ENCODE measurements around the gene MRPL55. TPM values are rescaled to one million over a fixed set of nuclear protein-coding genes. Genes with fewer than 3 reads are reported as not detected.
A peak's percentile ranks its signal among the peaks of the same experiment; 100 is the strongest.

Gene MRPL55
- total and polyA plus RNA-seq, 8 donors: 35.4 to 45.3 (median 40.7) TPM

DNA sequence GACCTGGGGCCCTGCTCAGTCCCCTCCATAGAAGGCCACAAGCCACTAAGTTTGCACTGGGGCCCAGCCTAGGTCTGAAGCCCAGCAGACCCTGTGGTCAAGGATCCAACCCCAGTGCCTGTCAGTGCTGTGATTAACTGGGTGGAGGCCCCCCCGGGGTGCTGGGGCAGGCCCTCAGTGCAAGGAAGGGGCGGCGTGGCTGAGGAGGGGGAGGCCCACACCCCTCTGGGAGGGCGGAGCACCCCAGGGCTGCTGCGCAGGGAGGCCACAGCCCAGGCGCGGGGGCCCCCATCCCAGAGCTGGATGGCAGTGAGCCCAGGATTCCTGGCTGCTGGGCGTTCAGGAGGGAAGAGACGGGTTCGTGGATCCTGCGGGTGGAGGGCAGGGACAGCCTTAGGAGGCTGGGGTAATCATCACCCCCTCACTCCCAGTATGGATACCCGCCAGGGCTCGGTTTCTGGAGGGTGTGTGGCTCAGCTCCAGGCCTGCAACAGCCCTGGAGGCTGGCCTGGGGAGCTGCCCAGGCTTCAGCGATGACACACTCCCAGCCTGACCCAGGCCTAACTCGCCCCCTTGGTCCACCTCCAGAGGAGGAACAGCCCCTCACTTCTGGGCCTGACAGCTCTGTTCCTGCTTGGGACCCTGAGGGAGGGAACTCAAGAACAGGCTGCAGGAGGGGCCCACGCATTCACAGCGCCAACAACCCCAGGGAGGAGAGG, 41.5 kb upstream of the MRPL55 start:
- no peaks in the 10 kb centered on the region for H3K27me3 ChIP-seq
- ATAC-seq (peak; percentile 45), DNase-seq (peak; percentile 59 to 93 (median 78))
- intact Hi-C loops (cut with DNase I): no loop called here
- no peaks in the 10 kb centered on the region for H3K9me3 ChIP-seq
- H3K4me1 ChIP-seq: peaks cover 6 to 54% of the 10 kb centered on the region in 2 donors
- peak overlapping the region in 1 of 2 donors; percentile 23 for H3K4me3 ChIP-seq
- TF ChIP-seq, protein P1, sequence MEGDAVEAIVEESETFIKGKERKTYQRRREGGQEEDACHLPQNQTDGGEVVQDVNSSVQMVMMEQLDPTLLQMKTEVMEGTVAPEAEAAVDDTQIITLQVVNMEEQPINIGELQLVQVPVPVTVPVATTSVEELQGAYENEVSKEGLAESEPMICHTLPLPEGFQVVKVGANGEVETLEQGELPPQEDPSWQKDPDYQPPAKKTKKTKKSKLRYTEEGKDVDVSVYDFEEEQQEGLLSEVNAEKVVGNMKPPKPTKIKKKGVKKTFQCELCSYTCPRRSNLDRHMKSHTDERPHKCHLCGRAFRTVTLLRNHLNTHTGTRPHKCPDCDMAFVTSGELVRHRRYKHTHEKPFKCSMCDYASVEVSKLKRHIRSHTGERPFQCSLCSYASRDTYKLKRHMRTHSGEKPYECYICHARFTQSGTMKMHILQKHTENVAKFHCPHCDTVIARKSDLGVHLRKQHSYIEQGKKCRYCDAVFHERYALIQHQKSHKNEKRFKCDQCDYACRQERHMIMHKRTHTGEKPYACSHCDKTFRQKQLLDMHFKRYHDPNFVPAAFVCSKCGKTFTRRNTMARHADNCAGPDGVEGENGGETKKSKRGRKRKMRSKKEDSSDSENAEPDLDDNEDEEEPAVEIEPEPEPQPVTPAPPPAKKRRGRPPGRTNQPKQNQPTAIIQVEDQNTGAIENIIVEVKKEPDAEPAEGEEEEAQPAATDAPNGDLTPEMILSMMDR (IDR thresholded peaks at IDR 0.05): no peak
- peak overlapping the region; percentile 79 to 81 for H3K27ac ChIP-seq
- peaks cover 0 to 45% of the 10 kb centered on the region in 2 donors for H3K36me3 ChIP-seq

DNA sequence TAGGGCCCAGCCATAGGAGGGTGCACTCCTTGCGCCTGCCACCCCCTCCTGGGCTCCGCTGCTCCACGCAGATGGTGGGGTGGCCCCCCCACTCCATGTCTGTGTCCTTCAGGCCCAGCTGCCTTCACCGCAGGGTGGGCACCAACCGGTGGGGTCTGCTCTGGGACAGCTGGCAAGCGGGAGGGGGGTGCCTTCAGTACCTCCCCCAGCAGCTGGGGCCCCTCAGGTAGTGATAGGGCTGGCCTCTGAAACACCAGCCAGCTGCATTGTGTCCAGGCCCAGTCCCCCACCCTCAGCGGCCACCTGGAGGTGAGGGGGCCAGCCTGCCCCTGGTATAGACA, 41.0 kb upstream of the MRPL55 start:
- H3K4me1 ChIP-seq: peaks cover 6 to 59% of the 10 kb centered on the region in 2 donors
- DNase-seq (peak in 2 of 4 donors; percentile 31 to 67), ATAC-seq (no peak)
- H3K36me3 ChIP-seq: peaks cover 0 to 50% of the 10 kb centered on the region in 2 donors
- peak overlapping the region in 1 of 2 donors; percentile 23 for H3K4me3 ChIP-seq
- H3K27ac ChIP-seq: peak overlapping the region; percentile 79 to 81
- intact Hi-C loops (cut with DNase I): no loop called here
- TF ChIP-seq, protein P1 (IDR thresholded peaks at IDR 0.05): no peak
- H3K27me3 ChIP-seq: no peaks in the 10 kb centered on the region
- H3K9me3 ChIP-seq: no peaks in the 10 kb centered on the region

DNA sequence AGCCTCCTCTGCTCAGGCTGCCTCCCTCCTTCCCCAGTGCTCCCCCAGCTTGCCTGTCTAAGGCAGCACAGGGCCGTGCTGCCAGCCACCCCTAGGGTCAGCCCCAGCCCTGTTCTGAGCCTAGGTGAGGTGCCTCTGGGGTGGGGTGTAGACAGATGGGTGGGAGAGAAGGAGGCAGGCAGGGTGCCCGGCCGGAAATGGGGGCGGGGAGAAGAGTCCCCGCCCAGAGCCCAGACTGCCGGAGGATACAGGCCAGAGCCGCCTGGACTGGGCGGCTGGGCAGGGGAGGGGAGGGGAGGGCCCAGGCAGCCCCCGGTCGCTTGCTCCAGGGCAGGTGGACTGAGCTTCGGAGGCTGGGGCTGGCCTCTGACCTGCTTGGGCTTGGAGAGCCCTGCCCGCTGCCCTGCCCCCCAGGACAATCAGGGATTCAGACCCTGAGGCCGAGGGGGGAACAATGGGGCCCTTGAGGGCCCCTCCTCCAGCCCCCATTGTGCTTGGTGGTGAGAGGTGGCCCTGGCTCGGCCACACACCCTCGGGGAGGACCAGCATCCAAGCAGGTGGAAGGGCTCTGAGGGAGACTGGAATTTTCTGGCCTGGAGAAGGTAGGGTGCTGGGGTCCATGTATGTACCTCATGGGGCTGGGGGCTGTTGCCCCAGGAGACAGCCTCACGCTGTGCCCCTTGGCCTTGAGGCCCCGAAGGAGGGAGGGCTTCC, 40.5 kb upstream of the MRPL55 start, which contains the start of gene GJC2:
TSS of gene GJC2 (plus strand) at position 525 of the 714 bp plus-strand sequence. CDS start 7,829 bp downstream, outside the sequence.
- H3K4me3 ChIP-seq: peak within 1 kb of the TSS in 1 of 2 donors; percentile 23
- H3K4me1 ChIP-seq: peaks cover 6 to 59% of the 10 kb centered on the region in 2 donors
- no peaks in the 10 kb centered on the region for H3K9me3 ChIP-seq
- intact Hi-C loops (cut with DNase I): no loop called here
- peaks cover 0 to 56% of the 10 kb centered on the region in 2 donors for H3K36me3 ChIP-seq
- no peaks in the 10 kb centered on the region for H3K27me3 ChIP-seq
- H3K27ac ChIP-seq: peak within 1 kb of the TSS; percentile 79 to 81
- TF ChIP-seq, protein P1 (IDR thresholded peaks at IDR 0.05): no peak
- DNase-seq (peak in 3 of 4 donors; percentile 33 to 69 (median 65)), ATAC-seq (peak; percentile 43)

DNA sequence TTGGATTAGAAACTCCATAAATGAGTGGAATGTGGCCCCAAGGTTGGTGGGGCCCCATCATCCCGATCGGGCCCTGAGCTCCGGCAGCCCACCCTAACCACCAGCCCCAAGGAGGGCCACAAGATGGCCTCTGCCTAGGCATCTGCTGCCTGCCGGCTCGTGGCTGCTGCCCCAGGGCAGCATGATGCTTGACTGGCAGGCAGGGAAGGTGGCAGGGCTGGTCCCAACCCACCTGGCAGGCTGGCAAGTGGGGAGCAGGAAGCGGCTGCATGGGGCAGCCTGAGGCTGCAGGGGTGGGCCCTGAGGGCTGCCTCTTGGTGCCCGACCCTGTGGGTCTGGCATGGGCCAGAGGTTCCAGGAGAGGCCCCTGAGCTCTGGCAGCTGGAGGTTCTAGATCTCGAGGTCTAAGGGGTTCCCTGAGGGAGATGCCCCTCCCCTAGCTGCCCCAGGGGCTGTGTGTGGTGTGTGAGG, 39.9 kb upstream of the MRPL55 start:
- Histone ChIP-seq H3K9me3 (no peaks in the 10 kb centered on the region), H3K36me3 (peaks cover 0 to 57% of the 10 kb centered on the region in 2 donors), H3K4me1 (peaks cover 6 to 65% of the 10 kb centered on the region in 2 donors), H3K27ac (peak overlapping the region; percentile 79 to 81), H3K27me3 (no peaks in the 10 kb centered on the region), H3K4me3 (no peak overlapping the region)
- DNase-seq (peak in 1 of 4 donors; percentile 59), ATAC-seq (no peak)
- TF ChIP-seq, protein P1 (IDR thresholded peaks at IDR 0.05): no peak
- intact Hi-C loops (cut with DNase I): no loop called here

Measured in left lung (tissue), 10 donors.